ENCODE measurements around the gene HSPG2.

DNA sequence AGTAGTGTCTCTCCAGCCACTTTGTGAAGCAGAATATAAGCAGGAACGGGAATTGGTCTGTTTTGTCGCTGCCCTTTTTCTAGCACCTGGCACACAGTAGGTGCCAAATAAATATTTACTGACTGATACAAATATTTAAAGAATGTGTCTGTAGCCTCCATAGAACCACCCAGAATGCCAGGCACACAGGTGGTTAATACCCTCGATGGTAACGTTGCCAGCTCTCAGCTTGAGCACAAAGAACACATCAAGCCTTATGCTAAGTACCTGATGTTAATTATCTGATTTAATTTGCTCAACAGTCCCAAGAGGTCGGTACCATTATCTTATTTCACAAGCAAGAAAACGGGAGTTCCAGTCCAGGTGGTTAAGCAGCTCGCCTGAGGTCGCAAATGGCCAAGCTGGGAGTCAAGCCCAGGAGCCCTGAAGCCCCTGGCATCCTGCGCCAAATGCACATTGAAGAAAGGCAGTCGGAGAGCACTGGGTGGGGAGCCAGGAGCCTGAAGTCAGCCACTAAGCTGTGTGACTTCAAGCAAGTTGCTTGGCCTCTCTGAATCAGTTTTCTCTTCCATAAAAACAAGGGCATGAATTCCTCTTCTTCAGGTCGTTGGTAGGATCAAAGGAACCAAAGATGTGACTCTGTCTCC, 26.4 kb downstream of the HSPG2 start:
- TF ChIP-seq POLR2A (IDR thresholded peaks at IDR 0.05; ENCODE audit: low read depth, low read length) (no peak), TAF1 (IDR thresholded peaks at IDR 0.05; ENCODE audit: borderline replicate concordance, low read depth, low read length) (no peak), POLR2AphosphoS5 (IDR thresholded peaks at IDR 0.05; ENCODE audit: low read depth, low read length) (no peak)
